GM11168 (cell line): ENCODE data around the gene COL23A1.

Experiments
- in situ Hi-C: fragments of 300-500 bp; cut with MboI; formaldehyde crosslinking; loops from one replicate; pipeline ENCODE4 v1.12.0; 2022; ENCODE audit warnings: low sequenced_read_pairs; ENCODE audit not compliant: unreplicated experiment

Gene COL23A1

DNA sequence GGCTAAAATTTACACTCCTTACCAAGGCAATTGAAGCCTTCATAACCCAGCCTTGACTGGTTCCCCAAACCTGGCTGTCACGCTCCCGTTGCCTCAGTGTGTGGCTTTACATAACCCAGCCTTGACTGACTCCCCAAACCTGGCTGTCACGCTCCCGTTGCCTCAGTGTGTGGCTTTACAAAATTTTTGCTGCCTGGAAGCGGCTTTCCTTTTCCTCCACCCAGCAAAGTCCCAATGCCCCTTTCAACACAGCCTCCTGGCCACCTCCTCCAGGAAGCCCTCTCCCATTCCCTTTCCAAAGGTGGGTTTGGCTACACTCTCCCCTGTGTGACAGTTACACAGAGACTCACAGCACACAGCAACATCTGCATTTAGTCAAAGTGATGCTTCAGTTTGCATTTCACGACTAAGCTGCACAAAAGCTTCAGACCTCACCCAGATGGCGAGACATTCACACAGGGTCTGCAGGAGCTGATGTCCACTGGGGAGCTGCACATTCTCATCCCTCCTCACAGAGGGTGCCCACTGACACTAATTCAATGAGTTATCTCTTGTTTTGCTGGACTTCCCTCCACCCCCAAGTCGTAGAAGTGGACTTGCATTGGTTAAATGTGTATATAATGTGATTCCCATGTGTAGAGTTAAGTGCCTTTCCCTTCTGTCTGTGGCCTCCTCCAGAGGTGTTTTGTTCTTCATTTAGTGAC lies 201.0 kb downstream of the COL23A1 start:
- in situ Hi-C loops: no loop called here

DNA sequence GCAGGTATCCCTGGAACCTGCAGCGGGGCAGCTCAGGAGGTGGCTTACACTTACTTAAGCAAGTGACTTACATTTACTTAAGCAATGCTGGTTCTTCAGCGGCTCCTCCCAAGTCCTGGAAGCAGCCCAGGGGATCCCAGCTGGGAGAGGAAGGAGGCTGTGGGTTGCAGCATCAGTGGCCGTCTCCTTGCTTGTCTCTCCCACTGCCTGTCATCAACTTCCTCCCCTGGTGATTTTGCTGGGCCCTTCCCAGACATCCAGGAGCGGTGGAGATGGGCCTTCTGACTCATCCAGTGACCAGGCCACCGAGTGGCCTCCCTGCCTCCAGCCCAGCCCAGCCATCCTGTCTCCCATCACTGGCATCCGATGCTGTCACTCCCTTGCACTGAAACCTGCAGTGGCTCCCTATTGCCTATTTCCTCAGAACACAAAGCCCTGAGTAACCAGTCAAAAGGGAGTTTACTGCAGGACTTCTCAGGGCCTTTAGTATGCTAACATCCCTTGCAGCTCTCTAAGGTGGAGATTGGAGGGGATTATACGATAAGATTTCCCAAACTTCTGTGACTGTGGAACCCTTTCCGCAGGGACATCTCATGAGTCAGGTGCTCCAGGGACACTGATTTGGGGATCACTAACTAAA lies 201.7 kb downstream of the COL23A1 start:
- in situ Hi-C loops: no loop called here

DNA sequence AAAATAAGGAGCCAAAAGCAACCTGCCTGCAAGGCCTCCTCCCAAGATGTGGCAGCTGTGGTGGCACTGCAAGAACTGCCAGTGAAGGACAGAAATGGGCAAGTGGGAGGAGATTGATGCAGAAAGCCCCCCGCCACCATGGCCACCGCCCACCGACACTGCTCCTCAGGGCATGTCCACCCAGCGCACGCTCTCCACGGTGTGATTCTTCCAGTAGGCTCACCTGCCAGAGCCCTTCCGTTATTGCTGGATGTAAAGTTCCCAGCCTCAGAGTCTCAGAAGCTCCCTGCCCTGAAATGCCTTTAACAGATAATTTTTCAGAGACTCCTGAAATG lies 202.4 kb downstream of the COL23A1 start:
- in situ Hi-C loops: no loop called here

DNA sequence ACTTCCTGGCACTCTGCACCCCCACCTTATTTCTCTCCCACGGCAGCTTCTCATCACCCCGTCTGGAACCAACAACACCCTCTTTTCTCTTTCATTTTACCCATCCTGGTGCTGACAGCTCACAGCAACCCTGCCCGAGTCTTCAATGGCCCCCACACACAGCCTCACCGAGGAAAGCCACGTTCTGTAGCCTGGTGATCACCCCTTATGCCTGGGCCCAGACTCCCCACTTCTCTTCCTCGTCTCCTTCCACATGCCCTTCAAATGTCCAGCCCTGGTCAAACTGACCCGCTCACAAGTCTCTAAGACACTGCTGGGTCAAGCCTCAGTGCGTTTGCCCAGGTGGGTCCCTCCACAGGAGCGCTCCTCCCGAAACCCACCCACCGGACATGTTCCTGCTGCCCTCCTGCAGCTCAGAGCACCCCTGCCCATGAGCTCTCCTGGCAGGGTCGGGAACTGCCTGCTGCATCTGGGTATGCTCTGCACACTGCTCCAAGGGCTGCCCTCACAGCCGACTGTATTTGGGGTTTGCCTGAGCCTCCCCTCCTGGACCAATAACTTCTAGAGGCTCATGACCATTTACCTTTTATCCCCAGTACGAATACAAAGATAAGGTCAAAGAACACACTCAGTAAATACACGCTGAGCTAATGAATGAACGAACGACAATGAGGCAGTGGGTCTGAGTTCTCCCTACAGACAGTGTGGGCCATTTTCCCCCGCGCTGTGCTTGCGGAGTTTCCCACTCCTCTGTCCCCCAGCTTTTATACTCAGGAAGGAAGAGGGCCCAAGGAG lies 202.9 kb downstream of the COL23A1 start:
- in situ Hi-C loops: no loop called here

DNA sequence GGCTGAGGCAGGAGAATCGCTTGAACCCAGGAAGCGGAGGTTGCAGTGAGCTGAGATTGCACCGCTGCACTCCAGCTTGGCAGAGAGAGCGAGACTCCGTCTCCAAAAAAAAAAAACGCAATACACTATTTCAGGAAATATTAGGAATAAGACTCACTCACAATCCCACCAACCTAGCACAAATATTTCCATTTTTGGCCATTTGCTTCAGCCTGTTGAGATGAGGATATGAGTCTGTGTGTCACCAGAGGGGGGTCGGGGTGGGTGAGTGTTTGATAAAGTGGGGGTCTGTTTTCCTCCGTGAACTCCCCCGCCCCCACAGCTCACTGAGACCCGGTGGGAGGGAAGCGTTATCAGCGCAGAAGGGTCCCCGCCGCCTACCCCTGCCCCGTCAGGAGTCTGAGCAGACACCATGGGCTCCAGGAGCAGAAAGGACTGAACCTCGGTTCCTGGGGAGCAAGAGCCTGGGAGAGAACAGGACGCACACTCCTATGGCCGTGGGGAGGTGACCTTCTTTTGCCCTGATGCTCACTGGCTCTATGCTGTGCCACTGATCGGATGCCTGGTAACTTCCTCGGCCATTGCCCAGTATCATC lies 203.8 kb downstream of the COL23A1 start:
- in situ Hi-C loops: no loop called here

DNA sequence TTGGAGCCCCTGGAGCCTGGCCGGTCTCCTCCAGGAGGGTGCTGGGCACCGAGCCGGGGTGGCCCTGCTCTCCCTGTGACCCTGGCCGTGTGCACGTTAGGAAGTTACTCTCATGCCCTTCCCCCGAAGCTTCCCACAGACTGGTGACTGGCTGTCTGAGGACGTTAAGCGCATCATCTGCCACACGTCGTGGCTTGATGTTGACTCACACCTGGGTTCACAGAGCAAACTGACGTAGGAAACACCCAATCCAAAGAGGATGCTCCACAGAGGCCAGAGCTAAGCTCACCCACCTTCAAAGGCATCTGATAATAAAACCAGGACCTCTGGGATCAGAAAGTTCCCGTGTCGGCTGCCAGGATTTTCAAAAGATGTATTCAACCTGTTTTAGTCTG lies 204.7 kb downstream of the COL23A1 start:
- in situ Hi-C loops: no loop called here

- in situ Hi-C loops: no loop called here
Observed at GRCh38 chr5:178384816-178385495, 205.2 kb downstream of the COL23A1 start.

DNA sequence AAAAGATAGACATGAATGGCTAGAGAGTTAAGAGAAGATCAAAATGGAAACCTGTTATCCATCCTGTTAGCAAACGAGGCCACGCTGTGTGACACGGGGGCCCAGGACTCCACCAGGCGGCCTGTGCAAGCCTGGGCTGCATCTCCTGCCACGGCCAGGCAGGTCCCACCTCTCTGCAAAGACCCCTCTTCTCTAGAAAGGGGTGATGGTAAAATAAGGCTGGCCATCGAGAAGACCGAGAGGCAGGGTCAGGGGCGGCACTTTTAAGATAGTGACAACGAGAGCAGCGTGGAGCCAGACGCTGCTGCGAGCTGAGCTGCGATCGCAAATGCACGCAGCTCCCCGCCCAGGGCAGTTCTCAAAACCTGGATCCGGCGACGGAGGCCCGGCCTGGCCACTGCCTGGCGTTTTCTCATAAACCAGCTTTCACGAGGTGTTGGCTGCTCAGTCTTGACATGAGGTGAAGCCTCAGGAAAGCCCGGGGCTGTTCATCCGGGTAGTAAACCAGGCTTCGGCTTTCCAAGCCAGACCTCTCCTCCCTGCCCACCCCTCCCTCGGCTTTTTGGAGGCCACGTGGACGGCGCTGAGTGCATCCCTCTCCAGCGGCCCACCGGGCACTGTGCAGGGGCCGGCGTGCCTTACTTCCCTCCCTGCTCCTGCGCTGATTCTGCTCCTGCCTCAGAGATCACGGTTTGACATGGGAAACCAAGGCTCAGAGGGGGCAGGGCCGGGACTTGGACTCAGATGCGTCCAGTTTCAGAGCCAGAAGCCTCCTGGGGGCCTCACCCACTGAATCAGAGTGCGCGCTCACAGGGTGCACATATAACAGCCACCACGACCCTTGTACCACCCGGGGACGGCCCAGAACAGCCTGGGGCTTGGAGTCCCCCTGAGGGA lies 206.0 kb downstream of the COL23A1 start:
- in situ Hi-C loops: no loop called here

DNA sequence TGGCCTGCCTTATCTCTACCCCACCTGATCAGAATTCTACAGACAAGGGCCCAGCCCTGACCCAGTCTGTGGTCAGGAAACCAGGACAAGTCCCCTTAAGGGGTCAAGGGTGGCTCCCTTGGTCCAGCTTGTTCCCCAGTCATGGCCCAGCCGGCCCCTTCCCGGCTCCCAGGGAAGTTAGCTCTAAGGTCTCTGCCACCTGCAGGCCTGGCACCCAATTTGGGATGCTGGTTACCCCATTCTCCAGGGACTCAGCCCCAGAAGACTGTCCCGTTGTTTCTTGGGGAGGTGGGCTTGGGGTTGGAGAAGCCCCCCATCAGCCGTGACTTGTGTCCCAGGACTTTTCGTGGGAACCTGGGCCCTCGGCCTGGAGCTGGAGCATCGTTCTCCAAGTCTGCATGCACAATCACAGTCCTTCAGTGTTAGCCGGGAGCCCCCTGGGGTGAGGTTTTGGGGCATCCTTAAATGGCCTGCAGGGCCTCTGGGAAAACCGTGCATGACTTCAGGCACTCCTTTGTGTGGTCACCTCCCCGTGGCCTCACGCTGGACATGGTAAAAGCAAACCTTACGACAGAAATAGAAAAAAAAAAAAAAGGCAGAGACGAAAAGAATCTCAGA lies 206.8 kb downstream of the COL23A1 start:
- in situ Hi-C loops: no loop called here

- in situ Hi-C loops: no loop called here
Observed at GRCh38 chr5:178382754-178383164, 207.4 kb downstream of the COL23A1 start.

- in situ Hi-C loops: no loop called here
Observed at GRCh38 chr5:178381921-178382695, 208.1 kb downstream of the COL23A1 start.

DNA sequence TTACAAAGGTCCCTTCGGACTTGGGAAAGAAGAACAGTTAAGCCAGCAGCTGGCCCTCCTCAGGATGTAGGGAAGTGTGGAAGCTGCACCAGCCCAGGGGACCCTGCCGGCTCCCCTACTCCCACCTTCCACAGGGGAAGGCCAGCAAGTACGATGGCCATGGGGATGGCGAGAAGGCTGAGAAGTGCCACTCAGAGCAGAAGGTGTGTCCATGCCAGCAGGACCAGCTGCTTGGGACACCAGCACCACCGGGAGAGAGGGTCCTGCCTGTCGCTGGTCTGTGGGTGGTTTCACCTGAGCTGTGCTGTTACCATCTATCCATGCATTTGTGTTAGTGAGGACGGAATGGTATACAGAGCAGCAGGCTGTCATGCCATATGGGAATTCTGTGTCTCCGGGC lies 209.0 kb downstream of the COL23A1 start:
- in situ Hi-C loops: no loop called here

DNA sequence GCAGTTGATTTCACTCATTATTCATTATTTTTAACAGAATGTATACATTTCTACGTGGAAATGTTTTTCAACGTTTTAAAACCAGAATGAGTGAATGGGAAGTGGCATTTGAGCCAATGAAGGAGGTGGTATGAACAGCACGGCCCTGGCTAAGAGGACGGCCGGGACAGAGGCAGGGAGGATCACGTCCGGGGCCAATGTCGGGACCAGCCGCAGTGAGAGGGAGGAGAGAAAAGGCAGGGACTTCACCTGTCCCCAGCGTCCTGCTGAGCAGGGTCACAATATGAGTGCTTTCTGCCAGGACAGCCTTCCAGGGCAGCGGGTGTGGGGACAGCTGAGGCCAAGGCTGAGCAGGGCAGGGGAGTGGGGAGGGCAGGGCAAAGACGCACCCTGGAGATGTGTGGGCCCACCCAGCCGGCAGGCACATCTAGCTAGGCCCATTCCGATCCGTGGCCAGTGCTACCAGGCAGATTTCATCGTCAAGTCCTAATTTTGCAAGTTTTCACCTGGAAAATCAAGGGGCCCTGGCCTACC lies 209.6 kb downstream of the COL23A1 start:
- in situ Hi-C loops: no loop called here

DNA sequence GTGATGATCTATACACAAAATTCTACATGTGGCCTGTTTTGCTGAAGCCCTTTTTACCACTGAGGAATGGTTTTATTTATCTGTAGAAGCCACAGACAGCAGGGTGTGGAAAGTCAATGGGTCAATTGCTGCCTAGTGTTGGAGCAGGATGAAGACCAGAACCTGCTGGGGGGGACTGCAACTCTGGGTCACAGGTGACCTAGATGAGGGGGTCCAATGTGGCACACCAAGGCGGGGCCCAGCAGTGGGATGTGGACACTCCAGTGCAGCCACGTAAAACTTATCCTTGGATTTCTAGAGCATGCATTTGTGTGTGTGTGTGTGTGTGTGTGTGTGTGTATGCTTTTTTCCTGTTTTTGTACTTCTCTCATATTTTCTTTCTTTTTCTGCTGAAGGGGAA lies 210.1 kb downstream of the COL23A1 start:
- in situ Hi-C loops: no loop called here

GRCh38 chr5:178378527-178379484 lies 211.4 kb downstream of the COL23A1 start:
- in situ Hi-C loops: no loop called here

DNA sequence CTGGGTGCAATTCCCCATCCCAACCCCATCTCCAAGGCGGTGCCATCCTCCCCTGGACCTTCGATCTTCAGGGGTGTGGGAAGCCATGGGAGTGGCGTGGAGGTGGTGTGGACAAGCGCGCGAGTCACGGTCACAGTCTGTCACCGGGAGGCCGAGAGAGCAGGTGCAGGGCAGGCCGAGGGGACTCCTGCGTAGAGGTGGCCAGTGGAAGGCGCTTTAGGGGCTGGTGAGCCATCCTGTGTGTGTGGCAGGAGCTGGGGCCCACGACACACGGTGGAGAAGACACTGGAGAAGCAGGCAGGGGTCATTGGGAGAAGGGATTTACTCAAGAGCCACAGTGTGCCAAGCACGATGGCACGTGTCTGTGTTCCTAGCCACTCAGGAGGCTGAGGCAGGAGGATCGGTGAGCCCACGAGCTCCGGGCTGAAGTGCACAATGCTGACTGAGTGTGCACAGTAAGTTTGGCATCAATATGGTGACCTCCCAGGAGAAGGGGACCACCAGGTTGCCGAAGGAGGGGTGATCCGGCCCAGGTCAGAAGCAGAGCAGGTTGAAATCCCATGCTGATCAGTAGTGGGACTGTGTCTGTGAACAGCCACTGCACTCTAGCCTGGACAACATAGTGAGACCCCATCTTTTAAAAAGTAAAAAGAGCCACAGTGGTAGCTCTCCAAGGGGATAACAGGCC lies 212.5 kb downstream of the COL23A1 start:
- in situ Hi-C loops: no loop called here
